Measurements from ENCODE around the gene SLC35G6. TPM values are rescaled to one million over a fixed set of nuclear protein-coding genes. Genes with fewer than 3 reads are reported as not detected.
A peak's percentile ranks its signal among the peaks of the same experiment; 100 is the strongest.

SLC35G6 gene
- total RNA-seq, 1 experiment from 2014 or later: not detected

DNA sequence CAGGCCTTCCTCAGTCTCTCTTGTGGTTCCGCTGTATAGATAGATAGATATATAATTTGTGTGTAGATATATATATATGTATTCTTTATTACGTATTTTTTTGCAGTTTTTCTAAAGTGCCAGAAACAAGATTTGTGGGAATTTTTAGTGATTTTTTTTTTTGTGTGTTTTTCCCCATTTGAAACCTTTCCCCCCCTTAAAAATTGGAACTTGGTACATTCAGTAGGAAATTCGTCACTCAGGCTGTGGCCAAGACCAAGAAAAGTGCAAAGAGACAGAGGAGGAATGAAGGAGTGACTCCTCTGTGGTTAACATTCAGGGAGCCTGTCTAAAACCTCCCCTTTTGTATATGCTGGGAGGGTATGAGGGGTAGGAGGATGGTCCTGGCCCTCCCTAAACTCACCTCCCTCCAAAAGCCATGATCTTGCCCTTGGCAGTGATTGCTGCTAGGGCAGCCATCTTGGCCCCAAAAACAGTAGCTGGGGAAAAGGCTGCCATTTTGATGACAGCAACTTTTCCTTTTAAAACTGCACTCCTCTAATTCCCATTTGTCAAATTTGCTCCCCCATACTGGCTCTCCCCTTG is 21.2 kb upstream of the SLC35G6 start:
- no peak for DNase-seq (ENCODE audit: low read depth, low spot score)
- in situ Hi-C loops (cut with HindIII; ENCODE audit: low pct_unique_long_range_greater_than_20kb, low sequenced_read_pairs): no loop called here

DNA sequence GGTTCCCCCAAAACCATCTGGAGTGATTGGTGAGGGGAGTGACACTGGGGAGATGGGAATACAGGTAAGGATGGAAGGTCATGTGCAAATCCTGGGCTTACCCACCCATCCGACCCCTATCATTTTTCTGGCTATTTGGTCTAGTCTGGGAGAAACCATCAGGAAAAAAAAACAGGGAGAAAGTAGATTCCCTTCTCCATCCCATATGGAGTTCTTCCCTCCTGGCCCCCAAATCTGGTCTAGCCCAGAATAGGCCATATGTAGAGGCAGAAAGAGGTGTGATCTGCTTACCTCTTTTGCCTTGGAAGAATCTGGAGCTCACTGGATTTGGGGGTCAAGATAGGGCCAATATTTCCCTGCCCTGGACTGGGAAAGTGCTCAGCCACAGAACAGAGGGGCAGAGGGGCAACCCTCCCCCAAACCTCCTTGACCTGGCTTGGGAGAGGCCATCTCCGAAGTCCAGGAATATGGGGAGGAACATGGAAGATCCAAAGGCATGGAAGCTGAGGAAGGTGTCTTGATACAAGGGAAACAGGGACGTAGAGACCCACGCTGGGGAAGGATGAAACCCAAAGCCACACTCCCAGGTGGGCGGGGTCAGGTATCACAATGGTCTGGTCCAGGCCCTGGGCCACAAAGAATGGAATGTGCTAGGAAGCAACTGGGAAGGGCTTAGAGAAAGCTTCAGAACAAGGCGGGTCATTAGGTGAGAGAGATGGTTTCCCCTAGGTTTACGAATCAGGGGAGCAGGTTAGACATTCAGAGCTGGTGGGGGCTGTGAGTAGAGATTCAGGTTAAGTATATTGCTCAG is 20.2 kb upstream of the SLC35G6 start:
- ATAC-seq: no peak
- Histone ChIP-seq H3K4me1 (ENCODE audit: control insufficient read depth, insufficient read depth, low read length) (no peaks in the 10 kb centered on the region), H3K9me3 (ENCODE audit: control insufficient read depth, insufficient read depth, low read depth, low read length) (no peaks in the 10 kb centered on the region), H3K36me3 (ENCODE audit: control insufficient read depth, insufficient read depth, low read length) (no peaks in the 10 kb centered on the region), H3K4me3 (ENCODE audit: low read depth in 2 of 2, low read length in 2 of 2) (no peak overlapping the region), H3K27me3 (ENCODE audit: control insufficient read depth, insufficient read depth, low read length) (no peaks in the 10 kb centered on the region), H3K27ac (ENCODE audit: low read length) (no peak overlapping the region)
- no TSS peak for BruUV-seq (replicated peaks)
- TF ChIP-seq SIN3A (IDR thresholded peaks at IDR 0.05; ENCODE audit: borderline replicate concordance, insufficient read depth, low read depth, low read length) (no peak), POLR2AphosphoS5 (IDR thresholded peaks at IDR 0.05; ENCODE audit: low read depth, low read length) (no peak), TCF7L2 (IDR thresholded peaks at IDR 0.05; ENCODE audit: low read depth, low read length) (no peak)
- TF ChIP-seq, protein P1, sequence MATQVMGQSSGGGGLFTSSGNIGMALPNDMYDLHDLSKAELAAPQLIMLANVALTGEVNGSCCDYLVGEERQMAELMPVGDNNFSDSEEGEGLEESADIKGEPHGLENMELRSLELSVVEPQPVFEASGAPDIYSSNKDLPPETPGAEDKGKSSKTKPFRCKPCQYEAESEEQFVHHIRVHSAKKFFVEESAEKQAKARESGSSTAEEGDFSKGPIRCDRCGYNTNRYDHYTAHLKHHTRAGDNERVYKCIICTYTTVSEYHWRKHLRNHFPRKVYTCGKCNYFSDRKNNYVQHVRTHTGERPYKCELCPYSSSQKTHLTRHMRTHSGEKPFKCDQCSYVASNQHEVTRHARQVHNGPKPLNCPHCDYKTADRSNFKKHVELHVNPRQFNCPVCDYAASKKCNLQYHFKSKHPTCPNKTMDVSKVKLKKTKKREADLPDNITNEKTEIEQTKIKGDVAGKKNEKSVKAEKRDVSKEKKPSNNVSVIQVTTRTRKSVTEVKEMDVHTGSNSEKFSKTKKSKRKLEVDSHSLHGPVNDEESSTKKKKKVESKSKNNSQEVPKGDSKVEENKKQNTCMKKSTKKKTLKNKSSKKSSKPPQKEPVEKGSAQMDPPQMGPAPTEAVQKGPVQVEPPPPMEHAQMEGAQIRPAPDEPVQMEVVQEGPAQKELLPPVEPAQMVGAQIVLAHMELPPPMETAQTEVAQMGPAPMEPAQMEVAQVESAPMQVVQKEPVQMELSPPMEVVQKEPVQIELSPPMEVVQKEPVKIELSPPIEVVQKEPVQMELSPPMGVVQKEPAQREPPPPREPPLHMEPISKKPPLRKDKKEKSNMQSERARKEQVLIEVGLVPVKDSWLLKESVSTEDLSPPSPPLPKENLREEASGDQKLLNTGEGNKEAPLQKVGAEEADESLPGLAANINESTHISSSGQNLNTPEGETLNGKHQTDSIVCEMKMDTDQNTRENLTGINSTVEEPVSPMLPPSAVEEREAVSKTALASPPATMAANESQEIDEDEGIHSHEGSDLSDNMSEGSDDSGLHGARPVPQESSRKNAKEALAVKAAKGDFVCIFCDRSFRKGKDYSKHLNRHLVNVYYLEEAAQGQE (IDR thresholded peaks at IDR 0.05; ENCODE audit: insufficient read depth in 1 of 2, low read depth in 2 of 2, low read length in 1 of 2): no peak
- TF ChIP-seq, protein P2, sequence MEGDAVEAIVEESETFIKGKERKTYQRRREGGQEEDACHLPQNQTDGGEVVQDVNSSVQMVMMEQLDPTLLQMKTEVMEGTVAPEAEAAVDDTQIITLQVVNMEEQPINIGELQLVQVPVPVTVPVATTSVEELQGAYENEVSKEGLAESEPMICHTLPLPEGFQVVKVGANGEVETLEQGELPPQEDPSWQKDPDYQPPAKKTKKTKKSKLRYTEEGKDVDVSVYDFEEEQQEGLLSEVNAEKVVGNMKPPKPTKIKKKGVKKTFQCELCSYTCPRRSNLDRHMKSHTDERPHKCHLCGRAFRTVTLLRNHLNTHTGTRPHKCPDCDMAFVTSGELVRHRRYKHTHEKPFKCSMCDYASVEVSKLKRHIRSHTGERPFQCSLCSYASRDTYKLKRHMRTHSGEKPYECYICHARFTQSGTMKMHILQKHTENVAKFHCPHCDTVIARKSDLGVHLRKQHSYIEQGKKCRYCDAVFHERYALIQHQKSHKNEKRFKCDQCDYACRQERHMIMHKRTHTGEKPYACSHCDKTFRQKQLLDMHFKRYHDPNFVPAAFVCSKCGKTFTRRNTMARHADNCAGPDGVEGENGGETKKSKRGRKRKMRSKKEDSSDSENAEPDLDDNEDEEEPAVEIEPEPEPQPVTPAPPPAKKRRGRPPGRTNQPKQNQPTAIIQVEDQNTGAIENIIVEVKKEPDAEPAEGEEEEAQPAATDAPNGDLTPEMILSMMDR (IDR thresholded peaks at IDR 0.05): no peak
- ChIA-PET CTCF (no interaction called here), POLR2A (no interaction called here)
- in situ Hi-C loops (cut with HindIII; ENCODE audit: low pct_unique_long_range_greater_than_20kb, low sequenced_read_pairs) (no loop called here), intact Hi-C loops (cut with micrococcal nuclease; ENCODE audit: unreplicated experiment) (no loop called here)
- DNase-seq (ENCODE audit: low read depth, low spot score): no peak

More for the DNA sequence above, 21.2 kb upstream of the SLC35G6 start:
- TSS peak; percentile 59 for BruUV-seq (replicated peaks)
- Histone ChIP-seq H3K36me3 (ENCODE audit: control insufficient read depth, insufficient read depth, low read length) (no peaks in the 10 kb centered on the region), H3K27ac (ENCODE audit: low read length) (no peak overlapping the region), H3K4me3 (ENCODE audit: low read depth in 2 of 2, low read length in 2 of 2) (no peak overlapping the region), H3K27me3 (ENCODE audit: control insufficient read depth, insufficient read depth, low read length) (no peaks in the 10 kb centered on the region), H3K9me3 (ENCODE audit: control insufficient read depth, insufficient read depth, low read depth, low read length) (no peaks in the 10 kb centered on the region), H3K4me1 (ENCODE audit: control insufficient read depth, insufficient read depth, low read length) (no peaks in the 10 kb centered on the region)
- TF ChIP-seq TCF7L2 (IDR thresholded peaks at IDR 0.05; ENCODE audit: low read depth, low read length) (no peak), POLR2AphosphoS5 (IDR thresholded peaks at IDR 0.05; ENCODE audit: low read depth, low read length) (no peak), SIN3A (IDR thresholded peaks at IDR 0.05; ENCODE audit: borderline replicate concordance, insufficient read depth, low read depth, low read length) (no peak)
- TF ChIP-seq, protein P2 (IDR thresholded peaks at IDR 0.05): no peak
- TF ChIP-seq, protein P1 (IDR thresholded peaks at IDR 0.05; ENCODE audit: insufficient read depth in 1 of 2, low read depth in 2 of 2, low read length in 1 of 2): no peak
- POLR2A ChIA-PET: interaction anchor here (0.6 kb wide), 1 partner anchor 20 kb away, joined by 8 read pairs; the partner anchor contains the start of gene ZBTB4
- intact Hi-C loops (cut with micrococcal nuclease; ENCODE audit: unreplicated experiment): no loop called here
- ATAC-seq: no peak
- CTCF ChIA-PET: interaction anchor here (0.6 kb wide), 1 partner anchor 196 kb away, joined by 10 read pairs; no protein-coding TSS in a partner anchor
